OCI-LY1 (cell line): ENCODE data around the gene MAD1L1.

Experiments
- H2AFZ ChIP-seq: fragments of 200-600 bp; sonication (generic), shearing (Covaris generic); 2 replicates; pipeline ENCODE4 v1.6.0; 2014; ENCODE audit warnings: antibody characterized with exemption, mild to moderate bottlenecking, low read length
- H3F3A ChIP-seq: fragments of 200-600 bp; sonication (generic), shearing (Covaris generic); 2 replicates; pipeline ENCODE4 v1.6.0; 2014; ENCODE audit warnings: mild to moderate bottlenecking, antibody characterized with exemption, low read length, moderate library complexity; ENCODE audit not compliant: insufficient read depth
- H3K27ac ChIP-seq: fragments of 200-600 bp; sonication (generic); 2 replicates; pipeline ENCODE4 v1.5.1; 2014; ENCODE audit warnings: low read length, mixed run types, mild to moderate bottlenecking, low read depth; ENCODE audit not compliant: poor library complexity, severe bottlenecking
- H3K27me3 ChIP-seq: fragments of 200-600 bp; sonication (generic); 2 replicates; pipeline ENCODE4 v1.6.0; 2014; ENCODE audit warnings: antibody characterized with exemption, mild to moderate bottlenecking, low read length, moderate library complexity; ENCODE audit not compliant: insufficient read depth
- H3K36me3 ChIP-seq: fragments of 200-600 bp; sonication (generic); 2 replicates; pipeline ENCODE4 v1.6.1; 2014; ENCODE audit warnings: mild to moderate bottlenecking, antibody characterized with exemption, low read length, moderate library complexity, mixed read lengths; ENCODE audit not compliant: insufficient read depth
- H3K4me1 ChIP-seq: fragments of 200-600 bp; sonication (generic); 2 replicates; pipeline ENCODE4 v1.5.1; 2014; ENCODE audit warnings: mild to moderate bottlenecking, low read length, moderate library complexity; ENCODE audit not compliant: insufficient read depth, severe bottlenecking
- H3K4me2 ChIP-seq: fragments of 200-600 bp; sonication (generic), shearing (Covaris generic); 2 replicates; pipeline ENCODE4 v1.6.1; 2014; ENCODE audit warnings: low read length
- H3K4me3 ChIP-seq: fragments of 200-600 bp; sonication (generic); 2 replicates; pipeline ENCODE4 v1.5.1; 2014; ENCODE audit warnings: low read length, low read depth, mild to moderate bottlenecking, mixed read lengths; ENCODE audit not compliant: poor library complexity, severe bottlenecking
- H3K79me2 ChIP-seq: fragments of 200-600 bp; shearing (Covaris generic); 2 replicates; pipeline ENCODE4 v1.6.1; 2016; ENCODE audit warnings: mixed run types, low read length, mixed read lengths; ENCODE audit not compliant: insufficient read depth
- H3K9ac ChIP-seq: fragments of 200-600 bp; sonication (generic), shearing (Covaris generic); 2 replicates; pipeline ENCODE4 v1.6.1; 2014; ENCODE audit warnings: mild to moderate bottlenecking, low read length, mixed read lengths
- H3K9me2 ChIP-seq: fragments of 200-600 bp; sonication (generic), shearing (Covaris generic); 2 replicates; pipeline ENCODE4 v1.6.1; 2014; ENCODE audit warnings: low read depth, mild to moderate bottlenecking, low read length, mixed read lengths
- H3K9me3 ChIP-seq: fragments of 200-600 bp; shearing (Covaris generic); 2 replicates; pipeline ENCODE4 v1.6.1; 2014; ENCODE audit warnings: low read length, mixed read lengths
- H4K20me1 ChIP-seq: fragments of 200-600 bp; sonication (generic), shearing (Covaris generic); 2 replicates; pipeline ENCODE4 v1.6.0; 2016; ENCODE audit warnings: mild to moderate bottlenecking, low read length; ENCODE audit not compliant: insufficient read depth
- CTCF ChIP-seq: fragments of 200-600 bp; sonication (generic), shearing (Covaris generic); IDR thresholded peaks from 2 replicates; pipeline ENCODE4 v1.5.1; 2017; ENCODE audit warnings: mild to moderate bottlenecking, antibody characterized with exemption, low read length, moderate library complexity, mixed read lengths
- EZH2 ChIP-seq: fragments of 200-600 bp; sonication (generic), shearing (Covaris generic); IDR thresholded peaks from 2 replicates; pipeline ENCODE4 v1.8.0; 2017; ENCODE audit warnings: borderline replicate concordance, mixed run types, mild to moderate bottlenecking, antibody characterized with exemption, low read length, moderate library complexity, mixed read lengths

MAD1L1 gene

GRCh38 chr7:2084331-2084730, 148.4 kb downstream of the MAD1L1 start:
- H3K9me2 ChIP-seq = no peaks in the 10 kb centered on the region
- no peaks in the 10 kb centered on the region for H3K79me2 ChIP-seq
- peaks cover 9% of the 10 kb centered on the region for H3K4me1 ChIP-seq
- H3K36me3 ChIP-seq = no peaks in the 10 kb centered on the region
- no peaks in the 10 kb centered on the region for H3F3A ChIP-seq
- H3K9me3 ChIP-seq = no peaks in the 10 kb centered on the region
- H4K20me1 ChIP-seq = no peaks in the 10 kb centered on the region
- H3K4me2 ChIP-seq = no peak overlapping the region
- H3K9ac ChIP-seq = no peak overlapping the region
- H2AFZ ChIP-seq = no peak overlapping the region
- no peak overlapping the region for H3K4me3 ChIP-seq
- no peaks in the 10 kb centered on the region for H3K27me3 ChIP-seq
- H3K27ac ChIP-seq = no peak overlapping the region
- no peak for TF ChIP-seq EZH2
- TF ChIP-seq CTCF = no peak

- TF ChIP-seq CTCF = no peak
- no peak for TF ChIP-seq EZH2
- no peak overlapping the region for H3K4me3 ChIP-seq
- H3K4me2 ChIP-seq = no peak overlapping the region
These were observed 149.4 kb downstream of the MAD1L1 start for GRCh38 chr7:2083362-2083761.

GRCh38 chr7:2082139-2082998, 150.4 kb downstream of the MAD1L1 start:
- Histone ChIP-seq H3K9ac (no peak overlapping the region), H3K27ac (no peak overlapping the region), H3K79me2 (no peaks in the 10 kb centered on the region), H3K9me3 (no peaks in the 10 kb centered on the region), H3K9me2 (no peaks in the 10 kb centered on the region), H3K4me3 (no peak overlapping the region), H3K36me3 (0 out of 2 replicates have a peak, but pooled peaks cover under 1% of the 10 kb centered on the region), H3K27me3 (no peaks in the 10 kb centered on the region), H2AFZ (no peak overlapping the region), H3K4me1 (peaks cover 11% of the 10 kb centered on the region), H3K4me2 (no peak overlapping the region), H3F3A (no peaks in the 10 kb centered on the region), H4K20me1 (no peaks in the 10 kb centered on the region)
- no peak for TF ChIP-seq CTCF

More at GRCh38 chr7:2083362-2083761, 149.4 kb downstream of the MAD1L1 start:
- H3K9me3 ChIP-seq = no peaks in the 10 kb centered on the region
- H3K4me1 ChIP-seq = peaks cover 11% of the 10 kb centered on the region
- no peak overlapping the region for H3K9ac ChIP-seq
- H3K9me2 ChIP-seq = no peaks in the 10 kb centered on the region
- no peak overlapping the region for H2AFZ ChIP-seq
- no peaks in the 10 kb centered on the region for H3K36me3 ChIP-seq
- no peak overlapping the region for H3K27ac ChIP-seq
- no peaks in the 10 kb centered on the region for H4K20me1 ChIP-seq
- no peaks in the 10 kb centered on the region for H3F3A ChIP-seq
- no peaks in the 10 kb centered on the region for H3K27me3 ChIP-seq
- no peaks in the 10 kb centered on the region for H3K79me2 ChIP-seq
